EH (cell line): ENCODE results near the gene RNF151.
"Not testable (repeated sequence)": the region's sequence is repeated elsewhere in the genome, so short reads cannot be mapped to it uniquely, and the experiment has no call there.

Experiments used
- DNase-seq: peaks from one replicate; pipeline ENCODE4 v3.0.0-alpha.2; 2015; ENCODE audit warnings: low read depth

Gene RNF151

DNA sequence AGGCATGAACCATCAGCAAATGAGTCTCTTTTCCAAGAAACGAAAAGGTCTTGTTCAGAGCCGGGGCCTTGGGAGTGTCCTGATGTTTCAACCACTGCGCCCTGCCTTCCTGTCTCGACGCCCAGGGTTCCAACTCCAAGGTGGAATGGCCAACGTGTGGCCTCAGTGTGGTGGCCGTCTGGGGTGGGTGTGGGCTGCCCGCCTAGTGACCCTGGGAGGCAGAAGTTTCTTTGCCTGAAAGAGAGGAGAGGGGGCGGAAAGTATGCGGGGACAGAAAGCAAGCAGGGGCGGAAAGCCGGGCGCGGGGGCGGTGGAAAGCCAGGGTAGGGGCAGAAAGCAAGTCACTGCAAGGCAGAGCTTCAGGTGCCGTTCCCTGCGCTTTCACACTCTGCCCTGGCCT, 27.7 kb upstream of the RNF151 start:
- no peak for DNase-seq

- DNase-seq = not testable (repeated sequence)
These were observed 26.8 kb upstream of the RNF151 start for GRCh38 chr16:1939833-1940232.

DNA sequence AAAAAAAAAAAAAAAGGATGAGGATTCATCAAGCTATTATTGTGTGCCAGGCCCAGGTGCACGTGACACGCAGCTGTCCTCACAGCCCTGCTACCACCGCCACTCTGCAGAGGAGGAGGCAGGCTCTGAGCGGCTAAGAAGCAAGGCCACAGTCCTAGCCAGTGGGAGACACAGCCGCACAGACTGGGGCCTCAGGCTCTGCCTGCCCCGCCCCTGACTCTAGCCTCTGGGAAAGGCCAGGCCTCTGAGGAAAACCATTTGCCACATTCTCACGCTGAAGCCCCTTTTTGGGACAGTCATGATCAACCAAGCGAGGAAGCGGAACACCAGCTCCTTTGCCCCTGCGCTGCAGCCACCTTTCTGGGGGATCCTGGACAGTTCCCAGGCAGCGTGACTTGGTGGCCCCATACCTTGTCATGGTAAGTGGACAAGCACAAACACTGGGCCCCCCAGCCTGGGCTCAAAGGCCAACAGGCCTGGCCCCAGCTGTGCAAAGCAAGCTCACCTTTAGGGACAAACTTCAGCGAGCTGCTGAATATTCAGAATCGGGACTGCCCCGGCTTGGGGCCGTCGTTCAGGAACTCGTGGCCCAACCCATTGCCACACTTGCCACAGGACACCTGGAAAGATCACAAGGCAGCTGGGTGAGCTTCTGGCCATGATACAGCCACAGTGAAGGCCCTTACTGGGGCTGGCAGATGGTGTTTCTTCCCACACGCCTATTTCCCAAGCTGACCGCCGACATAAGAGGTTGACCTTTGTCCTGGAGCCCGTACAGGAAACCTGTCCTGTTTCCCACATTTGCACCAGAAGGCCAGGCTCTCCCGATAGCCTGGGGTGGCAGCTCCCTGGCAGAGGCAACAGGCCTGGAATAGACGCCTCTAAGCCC, 26.1 kb upstream of the RNF151 start:
- no peak for DNase-seq

- no peak for DNase-seq
These were observed 25.3 kb upstream of the RNF151 start for GRCh38 chr16:1941162-1942046.

DNA sequence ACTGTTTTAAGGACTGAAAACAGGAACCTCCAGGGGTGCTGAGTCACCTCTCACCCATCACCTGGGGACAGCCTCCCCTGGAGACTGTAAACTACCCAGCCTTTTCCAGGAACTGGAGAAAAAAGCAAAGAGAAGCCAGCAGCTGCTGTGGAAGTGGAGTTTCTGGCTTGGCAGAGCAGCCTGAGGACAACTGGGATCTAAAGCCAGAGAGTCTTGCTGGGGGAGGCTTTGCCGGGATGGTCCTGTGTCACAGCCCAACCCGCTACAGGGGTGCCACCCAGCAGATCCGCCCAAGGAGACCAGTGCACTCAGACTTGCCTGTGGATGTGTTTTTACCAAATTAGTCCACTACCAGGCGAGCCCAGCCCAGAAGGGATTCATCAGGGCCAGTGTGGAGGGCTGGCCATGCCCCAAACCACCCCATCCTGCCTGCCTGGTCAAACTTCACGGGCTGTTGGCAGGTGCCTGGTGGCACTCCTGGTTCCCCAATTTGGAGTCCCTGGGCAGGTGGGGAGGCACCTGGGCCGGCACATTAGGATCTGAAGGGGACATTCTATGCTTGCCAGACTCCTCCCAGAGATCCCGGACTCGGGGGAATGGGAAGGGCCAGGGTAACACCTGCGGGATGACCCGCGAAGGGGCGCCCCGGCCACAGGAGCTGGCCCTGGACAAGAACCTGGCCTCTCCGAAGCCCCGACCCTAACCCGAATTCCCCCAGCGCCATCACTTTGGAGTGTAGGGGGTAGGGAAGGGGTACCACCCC, 24.4 kb upstream of the RNF151 start:
- DNase-seq = peak; percentile 54

DNA sequence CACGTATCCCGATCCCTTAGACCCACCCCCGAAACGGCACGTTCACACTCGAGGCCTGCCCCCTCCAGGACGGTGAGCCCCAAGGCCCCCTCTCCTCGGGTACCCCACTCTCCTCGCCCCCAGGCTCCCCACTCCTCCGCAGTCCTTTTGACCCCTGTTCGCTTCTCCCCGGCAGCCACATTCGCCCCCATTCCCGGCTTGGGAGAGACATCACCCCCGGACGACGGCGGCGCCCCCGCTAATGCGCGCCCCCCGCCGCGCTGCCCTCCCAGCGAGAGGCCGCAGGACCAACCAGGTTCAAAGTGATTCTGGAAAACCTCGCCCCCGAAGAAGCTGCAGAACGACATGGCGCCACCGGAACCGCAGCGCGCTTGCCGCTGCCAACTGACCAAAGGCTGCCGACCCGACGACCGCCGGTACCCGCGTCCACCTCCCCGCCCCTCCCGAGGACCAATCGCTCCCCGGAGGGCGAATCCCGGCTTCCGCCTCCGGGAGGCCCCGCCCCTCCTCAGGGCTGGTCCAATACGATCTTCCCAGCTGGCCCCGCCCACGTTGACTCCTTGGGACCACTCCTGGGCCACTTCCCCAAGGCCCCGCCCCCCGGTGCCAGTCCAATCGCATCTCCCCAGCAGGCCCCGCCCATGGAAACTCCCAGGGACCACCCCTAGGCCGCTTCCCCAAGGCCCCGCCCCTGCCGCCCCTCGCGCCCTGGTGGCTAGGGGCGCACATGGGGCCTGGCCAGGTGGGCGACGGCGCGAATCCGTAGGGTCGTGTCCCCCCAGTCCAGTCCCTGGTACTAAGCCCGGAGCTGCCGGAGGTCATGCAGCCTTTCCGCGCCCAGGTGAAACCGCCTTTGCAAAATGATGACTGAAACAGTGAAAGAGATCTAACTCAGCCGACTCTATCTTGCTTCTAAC, 23.6 kb upstream of the RNF151 start, which contains the start of gene MSRB1:
Gene MSRB1, minus strand, starts transcription at position 390 of the 917 bp plus-strand sequence. Its CDS starts 43 bp downstream, at position 347.
- peak; percentile 99 for DNase-seq

- DNase-seq = no peak
These were observed 21.9 kb upstream of the RNF151 start for GRCh38 chr16:1944612-1945199.

DNA sequence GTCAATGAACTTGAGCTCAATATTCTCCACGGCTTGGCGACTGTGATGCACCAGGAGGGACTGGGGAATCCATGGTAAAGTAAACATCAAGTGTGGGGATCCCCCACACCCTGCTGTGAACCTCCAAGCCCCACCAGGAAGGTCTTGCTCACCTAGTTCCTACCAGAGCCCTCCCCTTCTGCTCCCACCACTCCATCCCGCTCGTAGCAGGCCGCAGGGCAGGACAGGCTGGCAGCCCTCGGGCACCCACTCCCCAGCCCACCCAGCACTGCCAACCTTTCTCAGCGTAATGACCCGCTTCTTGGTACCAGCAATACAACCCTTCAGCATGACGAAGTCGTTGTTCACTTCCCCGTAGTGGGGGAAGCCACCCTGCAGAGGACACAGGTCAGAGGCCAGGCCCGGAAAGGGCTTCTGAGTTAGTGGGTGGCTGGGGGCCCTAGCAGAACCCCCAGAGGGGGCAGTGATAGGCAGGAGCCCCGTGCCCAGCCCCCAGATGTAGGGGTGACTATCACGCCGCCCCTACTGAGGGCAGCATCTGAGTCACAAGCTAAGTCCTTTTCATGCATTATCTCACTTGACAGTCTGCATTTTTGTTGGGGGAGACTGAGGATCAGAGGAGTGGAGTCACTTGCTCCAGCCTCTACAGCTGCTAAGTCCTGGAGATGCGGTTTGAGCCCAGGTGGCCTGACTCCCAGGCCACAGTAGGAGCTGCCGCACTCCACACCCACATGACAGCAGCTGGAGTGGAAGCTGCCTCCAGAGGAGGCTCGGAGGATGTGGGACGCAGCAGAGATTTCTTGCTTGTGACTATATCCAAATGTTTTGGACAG, 20.9 kb upstream of the RNF151 start:
- no peak for DNase-seq

DNA sequence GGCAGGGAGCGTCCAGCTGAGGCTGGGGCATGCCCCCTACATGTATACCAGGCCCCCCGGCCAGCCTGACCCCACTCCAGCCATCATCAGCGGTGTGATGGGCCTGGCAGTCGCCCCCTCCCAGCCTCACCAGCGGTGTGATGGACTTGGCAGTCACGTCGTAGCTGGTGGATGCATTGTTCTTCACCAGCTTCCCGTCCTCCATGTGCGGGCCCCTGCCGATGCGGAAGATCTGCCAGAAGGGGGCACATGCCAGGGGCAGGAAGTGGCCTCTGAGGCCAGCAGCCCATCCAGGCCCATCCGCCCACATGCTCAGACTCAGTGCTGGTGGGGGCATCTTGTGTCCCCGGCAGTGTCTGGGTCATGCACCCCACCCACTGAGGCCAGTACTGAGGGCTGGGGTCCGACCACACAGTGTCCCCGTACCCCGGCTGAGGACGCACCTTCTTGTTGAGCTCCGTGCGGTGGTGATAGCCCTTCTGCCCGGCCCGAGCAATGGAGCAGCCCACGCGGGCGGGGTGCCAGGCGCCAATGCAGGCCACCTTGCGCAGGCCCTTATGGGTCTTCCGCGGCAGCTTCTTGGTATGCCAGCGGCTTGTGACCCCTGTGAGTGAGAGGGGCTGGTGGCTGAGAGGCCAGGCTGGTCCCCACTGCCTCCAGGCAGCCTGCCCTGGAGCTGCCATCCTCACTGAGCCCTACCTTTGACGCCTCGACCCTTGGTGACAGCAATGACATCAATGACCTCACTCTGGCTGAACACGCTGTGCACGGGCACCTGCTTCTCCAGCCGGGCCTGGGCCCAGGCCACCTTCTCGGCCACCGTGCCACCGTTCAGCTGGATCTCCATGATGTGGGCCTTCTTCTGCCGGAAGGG, 19.9 kb upstream of the RNF151 start:
- DNase-seq = no peak

- no peak for DNase-seq
These were observed 19.3 kb upstream of the RNF151 start for GRCh38 chr16:1947369-1947670.

DNA sequence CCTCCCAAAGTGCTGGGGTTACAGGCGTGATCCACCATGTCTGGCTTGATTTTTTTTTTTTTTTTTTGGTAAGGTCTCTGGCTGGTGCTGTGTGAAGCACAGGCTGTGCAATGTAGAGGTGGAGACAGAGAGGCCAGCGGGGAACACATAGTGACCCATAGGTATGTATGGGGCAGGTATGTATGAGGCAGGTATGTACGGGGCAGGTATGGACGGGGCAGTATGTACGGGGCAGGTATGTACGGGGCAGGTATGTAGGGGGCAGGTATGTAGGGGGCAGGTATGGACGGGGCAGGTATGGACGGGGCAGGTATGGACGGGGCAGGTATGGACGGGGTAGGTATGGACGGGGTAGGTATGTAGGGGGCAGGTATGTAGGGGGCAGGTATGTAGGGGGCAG, 17.1 kb upstream of the RNF151 start:
- DNase-seq = no peak

DNA sequence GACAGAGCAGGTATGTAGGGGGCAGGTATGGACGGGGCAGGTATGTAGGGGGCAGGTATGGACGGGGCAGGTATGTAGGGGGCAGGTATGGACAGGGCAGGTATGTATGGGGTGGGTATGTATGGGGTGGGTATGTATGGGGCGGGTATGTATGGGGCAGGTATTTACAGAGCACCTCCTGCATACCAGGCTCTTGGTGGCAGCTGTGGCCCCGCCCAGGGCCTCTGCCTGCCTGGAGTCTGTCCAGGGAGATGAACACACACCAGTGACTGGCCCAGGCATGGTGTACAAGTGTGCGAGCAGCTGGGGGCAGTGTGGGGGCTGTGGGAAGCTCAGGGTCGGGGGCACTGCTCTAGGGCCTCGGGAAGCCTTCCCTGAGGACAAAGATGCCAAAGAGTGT, 16.6 kb upstream of the RNF151 start:
- no peak for DNase-seq

GRCh38 chr16:1950559-1950958, 16.1 kb upstream of the RNF151 start:
- DNase-seq = no peak

DNA sequence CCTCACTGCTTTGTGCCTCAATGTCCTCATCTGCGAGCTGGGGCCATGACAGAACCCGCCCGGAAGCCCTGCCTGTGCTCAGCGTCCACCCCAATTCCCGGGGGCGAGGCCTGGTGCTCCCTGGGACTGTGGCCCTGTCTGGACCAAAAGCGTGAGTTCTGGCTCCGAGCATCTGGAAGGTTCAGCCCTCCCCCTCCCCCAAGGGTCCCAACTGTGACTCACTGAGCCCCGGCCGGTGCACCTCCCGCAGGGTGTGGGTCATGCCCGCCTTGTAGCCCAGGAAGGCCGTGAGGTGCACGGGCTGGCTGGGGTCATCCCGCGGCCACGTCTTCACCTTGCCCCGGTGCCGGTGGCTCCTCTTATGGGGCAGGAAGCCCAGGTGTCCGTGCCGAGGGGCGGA, 12.9 kb upstream of the RNF151 start:
- no peak for DNase-seq

- not testable (repeated sequence) for DNase-seq
These were observed 9.1 kb upstream of the RNF151 start for GRCh38 chr16:1957434-1958142.

GRCh38 chr16:1958143-1958491, 8.5 kb upstream of the RNF151 start:
- not testable (repeated sequence) for DNase-seq

GRCh38 chr16:1958715-1959268, 7.9 kb upstream of the RNF151 start:
- DNase-seq = no peak
